GM18499 (cell line): ENCODE data around the gene GABRQ.
"Not testable (repeated sequence)": the region's sequence is repeated elsewhere in the genome, so short reads cannot be mapped to it uniquely, and the experiment has no call there.

ENCODE experiments used
- ATAC-seq: cut with Tn5 transposase; IDR thresholded peaks from one replicate; pipeline ENCODE4 v1.9.1; 2021; ENCODE audit warnings: moderate number of reproducible peaks; ENCODE audit not compliant: insufficient read depth, unreplicated experiment

Gene GABRQ

DNA sequence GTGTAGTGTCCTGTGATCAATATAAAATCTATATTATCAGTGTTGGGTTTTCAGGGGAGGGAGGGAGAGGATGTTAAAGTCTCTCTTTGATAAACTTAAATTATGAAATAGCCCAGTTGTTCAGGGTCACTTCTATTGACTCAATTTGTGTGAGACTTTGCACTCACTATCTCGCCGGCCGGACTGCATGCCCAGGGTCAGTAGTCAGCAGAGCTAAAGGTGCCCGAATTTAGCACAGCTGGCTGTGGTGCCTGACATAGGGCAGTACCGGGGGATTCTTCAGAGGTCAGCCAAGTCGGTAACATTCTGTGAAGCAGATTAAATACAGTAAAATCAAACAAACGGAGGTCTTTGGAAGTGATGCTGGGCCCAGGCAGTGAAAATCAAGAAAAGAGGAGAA is 19.2 kb downstream of the GABRQ start:
- no peak for ATAC-seq

DNA sequence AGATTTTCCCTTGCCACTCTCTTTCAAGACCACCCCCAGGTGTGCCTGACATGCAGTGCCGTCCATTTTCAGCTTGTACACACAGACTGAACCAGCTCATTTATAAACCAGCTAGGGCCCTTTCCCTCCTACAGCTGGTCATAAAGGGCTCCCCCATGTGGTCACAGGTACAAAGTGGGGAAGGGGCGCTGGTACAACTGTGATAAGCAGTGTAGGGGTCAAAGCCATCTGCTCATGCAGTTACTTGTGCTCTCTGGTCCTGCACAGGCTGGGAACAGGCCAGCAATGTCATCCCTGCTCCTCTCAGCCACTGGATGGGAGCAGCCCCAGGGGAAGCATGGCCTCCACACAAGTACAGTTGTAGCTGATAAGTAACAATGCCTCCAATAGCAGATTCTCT is 20.6 kb downstream of the GABRQ start:
- no peak for ATAC-seq

DNA sequence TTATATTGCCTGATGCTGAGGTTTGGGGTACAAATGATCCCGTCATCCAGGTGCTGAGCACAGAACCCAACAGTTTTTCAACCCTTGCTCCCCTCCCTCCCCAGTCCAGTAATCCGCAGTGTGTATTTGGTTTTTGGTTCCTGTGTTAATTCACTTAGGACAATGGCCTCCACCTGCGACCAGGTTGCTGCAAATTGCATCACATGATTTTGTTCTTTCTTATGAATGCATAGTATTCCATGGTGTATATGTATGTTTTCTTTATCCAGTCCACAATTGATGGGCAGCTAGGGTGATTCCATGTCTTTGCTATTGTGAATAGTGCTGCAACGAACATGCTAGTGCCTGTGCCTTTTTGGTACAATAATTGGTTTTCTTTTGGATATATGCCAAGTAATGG is 25.4 kb downstream of the GABRQ start:
- no peak for ATAC-seq

DNA sequence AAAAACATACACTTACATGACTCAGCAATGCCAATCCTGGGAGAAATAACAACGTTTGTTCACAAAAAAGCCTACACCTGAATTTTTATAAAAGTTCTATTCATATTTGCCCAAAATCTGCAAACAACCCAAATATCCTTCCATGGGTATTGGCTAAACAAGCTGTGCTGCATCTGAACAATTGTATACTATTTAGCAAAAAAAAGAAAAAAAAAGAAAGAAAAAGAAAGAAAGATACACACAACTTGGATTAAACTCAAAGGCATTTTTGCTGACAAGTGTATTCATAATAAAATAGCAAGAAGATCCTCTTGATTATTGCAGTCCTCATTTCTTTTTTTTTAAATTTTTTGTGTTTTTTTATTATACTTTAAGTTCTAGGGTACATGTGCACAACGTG is 36.4 kb downstream of the GABRQ start:
- no peak for ATAC-seq

DNA sequence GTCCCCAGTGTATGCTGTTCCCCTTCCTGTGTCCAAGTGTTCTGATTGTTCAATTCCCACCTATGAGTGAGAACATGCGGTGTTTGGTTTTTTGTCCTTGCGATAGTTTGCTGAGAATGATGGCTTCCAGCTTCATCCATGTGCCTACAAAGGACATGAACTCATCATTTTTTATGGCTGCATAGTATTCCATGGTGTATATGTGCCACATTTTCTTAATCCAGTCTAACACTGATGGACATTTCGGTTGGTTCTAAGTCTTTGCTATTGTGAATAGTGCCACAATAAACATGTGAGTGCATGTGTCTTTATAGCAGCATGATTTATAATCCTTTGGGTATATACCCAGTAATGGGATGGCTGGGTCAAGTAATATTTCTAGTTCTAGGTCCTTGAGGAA is 37.0 kb downstream of the GABRQ start:
- ATAC-seq = not testable (repeated sequence)

DNA sequence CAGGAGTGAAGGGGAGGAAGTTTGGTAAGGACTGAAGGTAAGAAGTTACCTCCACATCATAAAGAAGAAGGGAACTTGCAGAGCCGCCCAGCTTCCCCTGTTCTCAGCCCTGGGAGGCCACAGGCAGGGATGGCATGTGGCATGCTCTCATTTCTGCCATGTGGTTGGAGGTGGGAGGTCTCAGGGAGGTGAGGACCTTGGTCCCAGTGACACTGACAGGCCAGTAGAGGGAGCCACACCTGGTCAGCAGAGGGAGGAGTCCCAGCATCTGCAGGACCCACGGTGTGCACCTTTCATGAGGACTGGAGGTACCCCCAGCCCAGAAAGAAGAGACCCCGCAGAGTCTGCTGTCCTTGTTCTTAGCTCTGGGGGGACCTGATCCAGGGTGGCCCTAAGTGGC is 43.3 kb downstream of the GABRQ start:
- peak; percentile 55 for ATAC-seq

DNA sequence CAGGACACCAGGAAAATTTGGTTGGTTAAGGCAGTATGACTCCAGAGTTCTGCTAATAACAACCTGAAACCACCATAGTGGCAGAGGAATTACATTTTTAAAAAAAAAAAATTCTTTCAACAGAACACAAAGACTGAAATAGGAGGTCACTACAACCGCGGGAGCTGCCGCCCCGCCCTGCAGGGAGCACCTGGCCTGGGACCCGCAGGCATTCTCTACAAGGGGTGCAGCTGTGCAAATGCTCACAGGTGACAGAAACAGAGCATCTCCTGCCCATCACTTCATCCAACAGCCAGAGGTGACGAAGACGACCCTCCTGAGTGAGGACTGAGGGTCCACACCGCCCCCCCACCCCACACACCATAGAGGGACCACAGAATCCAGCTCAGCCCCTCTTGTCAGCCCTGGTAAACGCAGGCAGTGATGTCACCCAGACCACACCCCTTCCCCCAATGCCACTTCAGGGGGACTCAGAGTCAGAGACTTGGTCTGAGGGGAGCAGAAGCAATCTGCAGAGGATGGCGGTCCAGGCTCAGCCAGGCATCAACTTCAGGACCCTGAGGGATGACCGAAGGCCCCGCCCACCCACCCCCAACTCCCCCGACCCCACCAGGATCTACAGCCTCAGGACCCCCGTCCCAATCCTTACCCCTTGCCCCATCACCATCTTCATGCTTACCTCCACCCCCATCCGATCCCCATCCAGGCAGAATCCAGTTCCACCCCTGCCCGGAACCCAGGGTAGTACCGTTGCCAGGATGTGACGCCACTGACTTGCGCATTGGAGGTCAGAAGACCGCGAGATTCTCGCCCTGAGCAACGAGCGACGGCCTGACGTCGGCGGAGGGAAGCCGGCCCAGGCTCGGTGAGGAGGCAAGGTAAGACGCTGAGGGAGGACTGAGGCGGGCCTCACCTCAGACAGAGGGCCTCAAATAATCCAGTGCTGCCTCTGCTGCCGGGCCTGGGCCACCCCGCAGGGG is 60.5 kb downstream of the GABRQ start, which contains the start of gene MAGEA3:
MAGEA3 (plus strand) TSS at position 843 of the 980 bp plus-strand sequence. CDS start 2,039 bp downstream, outside the sequence.
- ATAC-seq = not testable (repeated sequence)

DNA sequence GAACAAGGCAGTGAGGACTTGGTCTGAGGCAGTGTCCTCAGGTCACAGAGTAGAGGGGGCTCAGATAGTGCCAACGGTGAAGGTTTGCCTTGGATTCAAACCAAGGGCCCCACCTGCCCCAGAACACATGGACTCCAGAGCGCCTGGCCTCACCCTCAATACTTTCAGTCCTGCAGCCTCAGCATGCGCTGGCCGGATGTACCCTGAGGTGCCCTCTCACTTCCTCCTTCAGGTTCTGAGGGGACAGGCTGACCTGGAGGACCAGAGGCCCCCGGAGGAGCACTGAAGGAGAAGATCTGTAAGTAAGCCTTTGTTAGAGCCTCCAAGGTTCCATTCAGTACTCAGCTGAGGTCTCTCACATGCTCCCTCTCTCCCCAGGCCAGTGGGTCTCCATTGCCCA is 62.7 kb downstream of the GABRQ start:
- ATAC-seq = not testable (repeated sequence)

DNA sequence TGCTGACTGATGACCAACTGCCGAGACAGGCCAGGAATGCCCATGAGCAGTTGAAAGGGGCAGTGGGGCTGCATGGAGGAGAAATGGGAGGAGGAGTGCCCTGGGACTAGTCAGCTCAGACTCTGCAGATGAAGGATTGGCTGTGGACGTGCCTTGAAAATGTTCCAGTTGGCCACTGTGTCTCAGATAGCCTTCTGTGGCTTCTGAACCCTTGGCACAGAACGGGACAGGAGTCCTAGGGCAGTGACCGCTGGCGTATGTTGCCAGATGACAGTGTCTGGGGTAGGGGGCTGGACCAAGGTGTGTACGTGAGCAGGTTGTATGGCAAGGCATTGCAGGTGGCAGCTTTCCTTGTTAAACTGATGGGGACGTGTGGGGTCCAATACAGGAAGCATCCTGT is 68.8 kb downstream of the GABRQ start:
- not testable (repeated sequence) for ATAC-seq
